Thyroid gland (tissue), 4 donors: ENCODE results near the gene SLC24A3.

Source experiments
- POLR2A ChIP-seq, 2 donors: fragments of 450-650 bp; IDR thresholded peaks; one replicate each; pipeline ENCODE4 v1.6.1; 2017; ENCODE audit warnings: antibody characterized with exemption in 2 of 2, mild to moderate bottlenecking in 2 of 2, moderate library complexity in 1 of 2
- TF ChIP-seq, protein P1 (sequence below), 6 experiments: fragments of 200-600 bp in 3 of 6; fragments of 450-650 bp in 3 of 6; sonication (generic) in 3 of 6; IDR thresholded peaks; one replicate each; pipeline ENCODE4 v1.5.1; 2016 to 2019; ENCODE audit warnings: antibody characterized with exemption in 6 of 6, mild to moderate bottlenecking in 2 of 6, inconsistent platforms in 1 of 6, moderate library complexity in 1 of 6

DNA sequence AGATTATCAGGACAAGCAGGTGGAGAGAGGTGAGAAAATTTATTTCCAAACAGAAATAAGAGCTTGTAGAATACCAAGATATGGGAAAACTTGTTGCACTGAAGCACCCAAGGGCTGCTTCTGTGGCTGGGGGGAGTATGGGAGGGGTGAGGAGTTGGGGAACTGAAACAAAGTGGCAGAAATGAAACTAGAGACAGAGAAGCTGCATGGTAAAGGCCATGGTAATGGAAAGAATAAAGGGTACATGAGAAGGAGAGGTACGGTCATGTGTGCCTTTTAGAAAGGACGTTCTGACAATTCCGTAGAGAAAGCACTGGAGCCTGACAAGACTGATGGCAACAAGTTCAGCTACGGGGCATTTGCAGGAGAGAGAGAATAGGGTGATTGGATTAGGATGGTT is 494.0 kb downstream of the SLC24A3 start:
- TF ChIP-seq, protein P1, sequence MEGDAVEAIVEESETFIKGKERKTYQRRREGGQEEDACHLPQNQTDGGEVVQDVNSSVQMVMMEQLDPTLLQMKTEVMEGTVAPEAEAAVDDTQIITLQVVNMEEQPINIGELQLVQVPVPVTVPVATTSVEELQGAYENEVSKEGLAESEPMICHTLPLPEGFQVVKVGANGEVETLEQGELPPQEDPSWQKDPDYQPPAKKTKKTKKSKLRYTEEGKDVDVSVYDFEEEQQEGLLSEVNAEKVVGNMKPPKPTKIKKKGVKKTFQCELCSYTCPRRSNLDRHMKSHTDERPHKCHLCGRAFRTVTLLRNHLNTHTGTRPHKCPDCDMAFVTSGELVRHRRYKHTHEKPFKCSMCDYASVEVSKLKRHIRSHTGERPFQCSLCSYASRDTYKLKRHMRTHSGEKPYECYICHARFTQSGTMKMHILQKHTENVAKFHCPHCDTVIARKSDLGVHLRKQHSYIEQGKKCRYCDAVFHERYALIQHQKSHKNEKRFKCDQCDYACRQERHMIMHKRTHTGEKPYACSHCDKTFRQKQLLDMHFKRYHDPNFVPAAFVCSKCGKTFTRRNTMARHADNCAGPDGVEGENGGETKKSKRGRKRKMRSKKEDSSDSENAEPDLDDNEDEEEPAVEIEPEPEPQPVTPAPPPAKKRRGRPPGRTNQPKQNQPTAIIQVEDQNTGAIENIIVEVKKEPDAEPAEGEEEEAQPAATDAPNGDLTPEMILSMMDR (IDR thresholded peaks at IDR 0.05), result no peak
- TF ChIP-seq POLR2A (IDR thresholded peaks at IDR 0.05), result no peak
